ENCODE measurements around the gene M1AP. TPM values are rescaled to one million over a fixed set of nuclear protein-coding genes. Genes with fewer than 3 reads are reported as not detected.
"Not testable (repeated sequence)": the region's sequence is repeated elsewhere in the genome, so short reads cannot be mapped to it uniquely, and the experiment has no call there.

Gene M1AP
- total RNA-seq, 3 donors from 2014 or later = not detected

- ATAC-seq = peak; percentile 68 to 71
- Mint-ChIP-seq H3K4me1 (ENCODE audit: low read depth) (peaks cover 14% of the 10 kb centered on the region), H3K36me3 (ENCODE audit: insufficient read depth) (no peaks in the 10 kb centered on the region), H3K27me3 (ENCODE audit: low read depth) (peaks cover 2% of the 10 kb centered on the region), H3K9me3 (no peaks in the 10 kb centered on the region), H3K4me3 (peak overlapping the region; percentile 38)
- no peak for DNase-seq
These were observed 74.2 kb downstream of the M1AP start for GRCh38 chr2:74573747-74574562.

GRCh38 chr2:74572178-74572925, 75.8 kb downstream of the M1AP start:
- Mint-ChIP-seq H3K36me3 (ENCODE audit: insufficient read depth) (no peaks in the 10 kb centered on the region), H3K4me1 (ENCODE audit: low read depth) (peaks cover 14% of the 10 kb centered on the region), H3K4me3 (no peak overlapping the region), H3K9me3 (no peaks in the 10 kb centered on the region), H3K27me3 (ENCODE audit: low read depth) (peaks cover 8% of the 10 kb centered on the region)
- ATAC-seq = no peak
- DNase-seq = no peak

- peaks cover 21% of the 10 kb centered on the region for H3K4me1 Mint-ChIP-seq (ENCODE audit: low read depth)
- H3K9me3 Mint-ChIP-seq = no peaks in the 10 kb centered on the region
- no peaks in the 10 kb centered on the region for H3K36me3 Mint-ChIP-seq (ENCODE audit: insufficient read depth)
- ATAC-seq = peak; percentile 70 to 72
- H3K4me3 Mint-ChIP-seq = no peak overlapping the region
- no peak for DNase-seq
- peaks cover 10% of the 10 kb centered on the region for H3K27me3 Mint-ChIP-seq (ENCODE audit: low read depth)
These were observed 77.1 kb downstream of the M1AP start for GRCh38 chr2:74571058-74571457.

- DNase-seq = no peak
- Mint-ChIP-seq H3K4me1 (ENCODE audit: low read depth) (peaks cover 20% of the 10 kb centered on the region), H3K4me3 (no peak overlapping the region), H3K9me3 (no peaks in the 10 kb centered on the region), H3K27me3 (ENCODE audit: low read depth) (peaks cover 12% of the 10 kb centered on the region), H3K36me3 (ENCODE audit: insufficient read depth) (no peaks in the 10 kb centered on the region)
- ATAC-seq = no peak
These were observed 78.4 kb downstream of the M1AP start for GRCh38 chr2:74569686-74570085.

GRCh38 chr2:74567881-74568280, 80.2 kb downstream of the M1AP start:
- H3K4me1 Mint-ChIP-seq (ENCODE audit: low read depth) = peaks cover 6% of the 10 kb centered on the region
- ATAC-seq = no peak
- peaks cover 23% of the 10 kb centered on the region for H3K27me3 Mint-ChIP-seq (ENCODE audit: low read depth)
- no peak for DNase-seq
- H3K36me3 Mint-ChIP-seq (ENCODE audit: insufficient read depth) = no peaks in the 10 kb centered on the region
- no peaks in the 10 kb centered on the region for H3K9me3 Mint-ChIP-seq
- no peak overlapping the region for H3K4me3 Mint-ChIP-seq

GRCh38 chr2:74566754-74567085, 81.4 kb downstream of the M1AP start:
- Mint-ChIP-seq H3K27me3 (ENCODE audit: low read depth) (peaks cover 25% of the 10 kb centered on the region), H3K4me3 (no peak overlapping the region), H3K36me3 (ENCODE audit: insufficient read depth) (no peaks in the 10 kb centered on the region), H3K4me1 (ENCODE audit: low read depth) (peaks cover 6% of the 10 kb centered on the region), H3K9me3 (no peaks in the 10 kb centered on the region)
- ATAC-seq (peak; percentile 56 to 64), DNase-seq (no peak)

- H3K27me3 Mint-ChIP-seq (ENCODE audit: low read depth) = peaks cover 27% of the 10 kb centered on the region
- no peaks in the 10 kb centered on the region for H3K9me3 Mint-ChIP-seq
- H3K4me3 Mint-ChIP-seq = no peak overlapping the region
- DNase-seq = no peak
- H3K4me1 Mint-ChIP-seq (ENCODE audit: low read depth) = peaks cover 6% of the 10 kb centered on the region
- ATAC-seq = peak; percentile 24 to 47
- no peaks in the 10 kb centered on the region for H3K36me3 Mint-ChIP-seq (ENCODE audit: insufficient read depth)
These were observed 81.9 kb downstream of the M1AP start for GRCh38 chr2:74566076-74566753.

- H3K27me3 Mint-ChIP-seq (ENCODE audit: low read depth) = peaks cover 27% of the 10 kb centered on the region
These were observed 83.9 kb downstream of the M1AP start for GRCh38 chr2:74564222-74564621.

GRCh38 chr2:74562126-74562775, 85.9 kb downstream of the M1AP start:
- no peak for DNase-seq
- Mint-ChIP-seq H3K4me3 (no peak overlapping the region), H3K36me3 (ENCODE audit: insufficient read depth) (no peaks in the 10 kb centered on the region), H3K9me3 (no peaks in the 10 kb centered on the region), H3K4me1 (ENCODE audit: low read depth) (peaks cover 6% of the 10 kb centered on the region), H3K27me3 (ENCODE audit: low read depth) (peaks cover 20% of the 10 kb centered on the region)
- ATAC-seq = no peak

More at GRCh38 chr2:74564222-74564621, 83.9 kb downstream of the M1AP start:
- no peaks in the 10 kb centered on the region for H3K36me3 Mint-ChIP-seq (ENCODE audit: insufficient read depth)
- no peak for ATAC-seq
- H3K4me1 Mint-ChIP-seq (ENCODE audit: low read depth) = peaks cover 6% of the 10 kb centered on the region
- no peak for DNase-seq
- no peaks in the 10 kb centered on the region for H3K9me3 Mint-ChIP-seq
- no peak overlapping the region for H3K4me3 Mint-ChIP-seq

GRCh38 chr2:74561022-74561421, 87.1 kb downstream of the M1AP start:
- not testable (repeated sequence) for DNase-seq; ATAC-seq; H3K4me1 Mint-ChIP-seq (ENCODE audit: low read depth); H3K9me3 Mint-ChIP-seq; H3K4me3 Mint-ChIP-seq; H3K36me3 Mint-ChIP-seq (ENCODE audit: insufficient read depth)
- peaks cover 18% of the 10 kb centered on the region for H3K27me3 Mint-ChIP-seq (ENCODE audit: low read depth)

GRCh38 chr2:74560591-74560990, 87.5 kb downstream of the M1AP start:
- DNase-seq (no peak), ATAC-seq (peak in 1 of 2 donors; percentile 12)
- H3K36me3 Mint-ChIP-seq (ENCODE audit: insufficient read depth) = no peaks in the 10 kb centered on the region
- peaks cover 16% of the 10 kb centered on the region for H3K27me3 Mint-ChIP-seq (ENCODE audit: low read depth)
- no peaks in the 10 kb centered on the region for H3K4me1 Mint-ChIP-seq (ENCODE audit: low read depth)
- H3K9me3 Mint-ChIP-seq = no peaks in the 10 kb centered on the region
- no peak overlapping the region for H3K4me3 Mint-ChIP-seq

GRCh38 chr2:74559912-74560311, 88.2 kb downstream of the M1AP start:
- H3K9me3 Mint-ChIP-seq = no peaks in the 10 kb centered on the region
- peaks cover 3% of the 10 kb centered on the region for H3K4me1 Mint-ChIP-seq (ENCODE audit: low read depth)
- DNase-seq (no peak), ATAC-seq (no peak)
- H3K36me3 Mint-ChIP-seq (ENCODE audit: insufficient read depth) = no peaks in the 10 kb centered on the region
- no peak overlapping the region for H3K4me3 Mint-ChIP-seq
- peaks cover 16% of the 10 kb centered on the region for H3K27me3 Mint-ChIP-seq (ENCODE audit: low read depth)

GRCh38 chr2:74558284-74559230, 89.6 kb downstream of the M1AP start:
- H3K4me1 Mint-ChIP-seq (ENCODE audit: low read depth) = peaks cover 5% of the 10 kb centered on the region
- ATAC-seq (no peak), DNase-seq (no peak)
- H3K36me3 Mint-ChIP-seq (ENCODE audit: insufficient read depth) = no peaks in the 10 kb centered on the region
- H3K27me3 Mint-ChIP-seq (ENCODE audit: low read depth) = peaks cover 6% of the 10 kb centered on the region
- H3K4me3 Mint-ChIP-seq = no peak overlapping the region
- no peaks in the 10 kb centered on the region for H3K9me3 Mint-ChIP-seq
